Coronary artery (tissue), 2 donors: ENCODE data around the gene PGGT1B.
A peak's percentile ranks its signal among the peaks of the same experiment; 100 is the strongest.

ENCODE experiments used
- DNase-seq: peaks from one replicate; pipeline ENCODE4 v3.0.0-alpha.2; 2017; ENCODE audit warnings: low spot score
- H3K27ac ChIP-seq, 2 donors: fragments of 200-600 bp; sonication (generic); one replicate each; pipeline ENCODE4 v1.5.1; 2016 to 2019
- H3K4me3 ChIP-seq: fragments of 200-600 bp; sonication (generic); 2 replicates; pipeline ENCODE4 v1.5.1; 2016; ENCODE audit warnings: mild to moderate bottlenecking, moderate library complexity
- TF ChIP-seq, protein P1 (sequence below): fragments of 200-600 bp; sonication (generic); IDR thresholded peaks from one replicate; pipeline ENCODE4 v1.5.1; 2019; ENCODE audit warnings: antibody characterized with exemption

The PGGT1B gene

DNA sequence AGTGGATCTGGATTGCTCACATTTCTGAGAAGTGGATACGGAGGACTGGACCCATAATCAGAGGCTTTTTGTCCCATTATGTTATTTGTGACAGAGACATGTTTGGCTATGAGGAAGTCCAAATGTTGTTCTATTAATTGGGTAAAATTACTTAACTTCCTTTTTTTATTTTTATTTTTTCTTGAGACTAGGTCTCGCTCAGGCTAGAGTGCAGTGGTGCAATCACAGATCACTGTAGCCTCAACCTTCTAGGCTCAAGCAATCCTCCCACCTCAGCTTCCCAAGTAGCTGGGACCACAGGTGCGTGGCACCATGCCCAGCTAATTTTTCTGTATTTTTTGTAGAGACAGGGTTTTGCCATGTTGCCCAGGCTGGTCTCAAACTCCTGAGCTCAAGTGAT, 11.9 kb upstream of the PGGT1B start:
- no peak overlapping the region for H3K4me3 ChIP-seq
- TF ChIP-seq, protein P1, sequence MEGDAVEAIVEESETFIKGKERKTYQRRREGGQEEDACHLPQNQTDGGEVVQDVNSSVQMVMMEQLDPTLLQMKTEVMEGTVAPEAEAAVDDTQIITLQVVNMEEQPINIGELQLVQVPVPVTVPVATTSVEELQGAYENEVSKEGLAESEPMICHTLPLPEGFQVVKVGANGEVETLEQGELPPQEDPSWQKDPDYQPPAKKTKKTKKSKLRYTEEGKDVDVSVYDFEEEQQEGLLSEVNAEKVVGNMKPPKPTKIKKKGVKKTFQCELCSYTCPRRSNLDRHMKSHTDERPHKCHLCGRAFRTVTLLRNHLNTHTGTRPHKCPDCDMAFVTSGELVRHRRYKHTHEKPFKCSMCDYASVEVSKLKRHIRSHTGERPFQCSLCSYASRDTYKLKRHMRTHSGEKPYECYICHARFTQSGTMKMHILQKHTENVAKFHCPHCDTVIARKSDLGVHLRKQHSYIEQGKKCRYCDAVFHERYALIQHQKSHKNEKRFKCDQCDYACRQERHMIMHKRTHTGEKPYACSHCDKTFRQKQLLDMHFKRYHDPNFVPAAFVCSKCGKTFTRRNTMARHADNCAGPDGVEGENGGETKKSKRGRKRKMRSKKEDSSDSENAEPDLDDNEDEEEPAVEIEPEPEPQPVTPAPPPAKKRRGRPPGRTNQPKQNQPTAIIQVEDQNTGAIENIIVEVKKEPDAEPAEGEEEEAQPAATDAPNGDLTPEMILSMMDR, result no peak
- H3K27ac ChIP-seq, result no peak overlapping the region
- DNase-seq, result no peak

DNA sequence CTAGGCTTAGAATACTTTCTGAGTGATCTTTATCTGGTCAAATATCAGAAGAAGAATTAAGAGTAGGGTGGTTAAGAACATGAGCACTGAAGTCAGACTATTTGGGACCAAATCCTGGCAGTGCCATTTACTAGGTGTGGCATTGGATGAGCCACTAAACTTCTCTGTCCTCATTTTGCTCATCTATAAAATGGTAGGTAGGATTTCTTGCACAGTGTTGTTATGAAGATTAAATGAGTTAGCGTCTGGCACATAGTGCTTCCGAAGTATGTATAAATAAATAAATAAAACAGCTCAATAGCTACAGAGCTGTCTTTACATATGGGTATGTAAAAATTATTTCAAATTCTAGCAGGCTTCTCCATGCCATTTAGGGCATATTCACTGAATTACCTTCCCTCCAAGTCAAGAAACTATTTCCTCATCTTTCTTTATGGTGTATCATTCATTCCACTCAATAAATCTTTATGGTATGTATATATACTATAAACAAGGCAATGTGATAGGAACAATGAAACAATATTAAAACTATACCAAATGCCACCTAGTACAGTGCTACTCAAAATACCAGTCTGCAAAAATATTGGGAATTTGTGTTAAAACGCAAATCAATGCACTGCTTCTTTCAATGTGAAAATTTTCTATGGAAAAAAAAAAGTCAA, 9.8 kb upstream of the PGGT1B start:
- DNase-seq, result no peak
- TF ChIP-seq, protein P1, result no peak
- Histone ChIP-seq H3K27ac (no peak overlapping the region), H3K4me3 (no peak overlapping the region)

GRCh38 chr5:115271295-115272050, 8.8 kb upstream of the PGGT1B start:
- H3K27ac ChIP-seq, result no peak overlapping the region
- no peak for DNase-seq
- H3K4me3 ChIP-seq, result no peak overlapping the region
- TF ChIP-seq, protein P1, result no peak

GRCh38 chr5:115267617-115268016, 4.9 kb upstream of the PGGT1B start:
- no peak overlapping the region for H3K27ac ChIP-seq
- DNase-seq, result no peak
- no peak overlapping the region for H3K4me3 ChIP-seq
- TF ChIP-seq, protein P1, result no peak

- TF ChIP-seq, protein P1, result no peak
- H3K27ac ChIP-seq, result no peak overlapping the region
- no peak overlapping the region for H3K4me3 ChIP-seq
- no peak for DNase-seq
Measured at GRCh38 chr5:115265220-115265619, 2.5 kb upstream of the PGGT1B start.

- Histone ChIP-seq H3K27ac (no peak overlapping the region), H3K4me3 (no peak overlapping the region)
- no peak for DNase-seq
- TF ChIP-seq, protein P1, result no peak
Measured at GRCh38 chr5:115264786-115265185, 2.1 kb upstream of the PGGT1B start.

DNA sequence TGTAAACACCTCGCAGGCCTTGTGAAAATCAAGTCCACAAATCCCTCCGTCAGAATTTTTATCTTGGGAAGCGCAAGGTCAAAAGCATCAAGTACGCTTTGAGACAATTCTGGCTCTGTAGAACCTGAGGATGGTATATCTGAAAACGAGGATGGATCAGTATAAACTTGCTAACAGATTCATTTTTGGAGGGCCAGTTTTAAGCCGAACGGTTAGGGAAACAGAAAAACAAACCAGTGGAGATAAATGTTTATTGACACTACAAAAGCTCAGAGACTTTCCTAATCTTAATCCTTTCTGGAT, 352 bp upstream of the PGGT1B start:
- no peak for DNase-seq
- H3K27ac ChIP-seq, result peak overlapping the region; percentile 66 to 85
- H3K4me3 ChIP-seq, result peak overlapping the region; percentile 87
- TF ChIP-seq, protein P1, result no peak
